Mammary epithelial cell (primary cell): ENCODE data around the gene ZNF697.
"Not testable (repeated sequence)": the region's sequence is repeated elsewhere in the genome, so short reads cannot be mapped to it uniquely, and the experiment has no call there.

Source experiments
- CTCF ChIP-seq, 2 donors: IDR thresholded peaks in 1 of 2; conservative IDR thresholded peaks in 1 of 2; 2 replicates each; pipeline ENCODE4 v1.5.1; 2011 to 2012; ENCODE audit warnings: inconsistent platforms in 2 of 2, low read length in 2 of 2, mild to moderate bottlenecking in 2 of 2, control low read depth in 1 of 2, low read depth in 1 of 2; ENCODE audit not compliant: insufficient read depth in 1 of 2; ENCODE audit errors: extremely low read depth in 1 of 2
- EZH2 ChIP-seq: IDR thresholded peaks from 2 replicates; pipeline ENCODE4 v1.6.1; 2012; ENCODE audit warnings: low read length, inconsistent platforms, borderline replicate concordance

- not testable (repeated sequence) for TF ChIP-seq CTCF (conservative IDR thresholded peaks at IDR 0.05 in 1 of 2, IDR thresholded peaks at IDR 0.05 in 1 of 2; ENCODE audit: extremely low read depth in 1 of 2, insufficient read depth in 1 of 2, low read depth in 1 of 2, low read length in 2 of 2); EZH2
Observed at GRCh38 chr1:119607087-119607807, 40.8 kb downstream of the ZNF697 start.
